Astrocyte (in vitro differentiated cells and primary cell): ENCODE measurements around the gene POMT2. TPM values are rescaled to one million over a fixed set of nuclear protein-coding genes. Genes with fewer than 3 reads are reported as not detected.
A peak's percentile ranks its signal among the peaks of the same experiment; 100 is the strongest.

ENCODE experiments used
- DNase-seq: peaks from one replicate; pipeline ENCODE4 v3.0.0-alpha.2; 2010; ENCODE audit warnings: low read depth
- FAIRE-seq: peaks from 2 replicates; lab custom pipeline; 2011; peaks lifted over from hg19 to GRCh38; lab: Jason Lieb, UNC
- H2AFZ ChIP-seq: 2 replicates; pipeline ENCODE4 v1.6.0; 2012; ENCODE audit warnings: low read depth, low read length, inconsistent platforms
- H3K27ac ChIP-seq: 2 replicates; pipeline ENCODE4 v1.5.1; 2011; ENCODE audit warnings: low read depth, low read length, inconsistent platforms
- H3K27me3 ChIP-seq: 2 replicates; pipeline ENCODE4 v1.6.0; 2011; ENCODE audit warnings: low read length, inconsistent platforms; ENCODE audit not compliant: insufficient read depth
- H3K36me3 ChIP-seq: 2 replicates; pipeline ENCODE4 v1.5.1; 2011; ENCODE audit warnings: low read length, inconsistent platforms; ENCODE audit not compliant: insufficient read depth
- H3K4me1 ChIP-seq: 2 replicates; pipeline ENCODE4 v1.5.1; 2011; ENCODE audit warnings: low read length, inconsistent platforms; ENCODE audit not compliant: insufficient read depth
- H3K4me2 ChIP-seq: 2 replicates; pipeline ENCODE4 v1.6.0; 2012; ENCODE audit warnings: low read length, inconsistent platforms
- H3K4me3 ChIP-seq: 2 replicates; pipeline ENCODE4 v1.5.1; 2011; ENCODE audit warnings: low read depth, mild to moderate bottlenecking, low read length, inconsistent platforms; ENCODE audit not compliant: insufficient read depth
- H3K79me2 ChIP-seq: 2 replicates; pipeline ENCODE4 v1.6.0; 2012; ENCODE audit warnings: mild to moderate bottlenecking, low read length, inconsistent platforms; ENCODE audit not compliant: insufficient read depth
- H3K9ac ChIP-seq: 2 replicates; pipeline ENCODE4 v1.6.0; 2012; ENCODE audit warnings: mild to moderate bottlenecking, low read length, inconsistent platforms
- H3K9me3 ChIP-seq: 2 replicates; pipeline ENCODE4 v1.5.1; 2012; ENCODE audit warnings: low read depth, mild to moderate bottlenecking, low read length, inconsistent platforms; ENCODE audit not compliant: insufficient read depth
- H4K20me1 ChIP-seq: 2 replicates; pipeline ENCODE4 v1.6.0; 2012; ENCODE audit warnings: low read length, inconsistent platforms; ENCODE audit not compliant: insufficient read depth
- H3K27ac Mint-ChIP-seq: one replicate; pipeline ENCODE4 v1.8.0; 2021; ENCODE audit warnings: mild to moderate bottlenecking, mixed read lengths; ENCODE audit not compliant: unreplicated experiment
- H3K27me3 Mint-ChIP-seq: one replicate; pipeline ENCODE4 v1.8.0; 2021; ENCODE audit warnings: low read depth, mixed read lengths; ENCODE audit not compliant: unreplicated experiment
- H3K36me3 Mint-ChIP-seq: one replicate; pipeline ENCODE4 v1.8.0; 2021; ENCODE audit warnings: low read depth, mixed read lengths; ENCODE audit not compliant: unreplicated experiment
- H3K4me1 Mint-ChIP-seq: one replicate; pipeline ENCODE4 v1.8.0; 2021; ENCODE audit warnings: low read depth, mixed read lengths; ENCODE audit not compliant: unreplicated experiment
- H3K4me3 Mint-ChIP-seq: one replicate; pipeline ENCODE4 v1.8.0; 2021; ENCODE audit warnings: mild to moderate bottlenecking, moderate library complexity, mixed read lengths; ENCODE audit not compliant: unreplicated experiment
- H3K9me3 Mint-ChIP-seq: one replicate; pipeline ENCODE4 v1.8.0; 2021; ENCODE audit warnings: mild to moderate bottlenecking, mixed read lengths; ENCODE audit not compliant: unreplicated experiment
- EZH2 ChIP-seq: IDR thresholded peaks from 2 replicates; pipeline ENCODE4 v1.6.1; 2012; ENCODE audit warnings: mild to moderate bottlenecking, low read length, inconsistent platforms; ENCODE audit not compliant: insufficient read depth
- total RNA-seq: library from RNA; stranded (reverse); gene quantifications from 2 replicates; pipeline ENCODE4 v1.2.1, GENCODE V29; 2021
- TF ChIP-seq, protein P1 (sequence below): IDR thresholded peaks from 2 replicates; pipeline ENCODE4 v1.5.1; 2011; ENCODE audit warnings: low read depth, mild to moderate bottlenecking, inconsistent platforms, low read length, moderate library complexity; ENCODE audit not compliant: insufficient read depth

Gene POMT2
- total RNA-seq, 1 donor from 2014 or later = 53.4 TPM

DNA sequence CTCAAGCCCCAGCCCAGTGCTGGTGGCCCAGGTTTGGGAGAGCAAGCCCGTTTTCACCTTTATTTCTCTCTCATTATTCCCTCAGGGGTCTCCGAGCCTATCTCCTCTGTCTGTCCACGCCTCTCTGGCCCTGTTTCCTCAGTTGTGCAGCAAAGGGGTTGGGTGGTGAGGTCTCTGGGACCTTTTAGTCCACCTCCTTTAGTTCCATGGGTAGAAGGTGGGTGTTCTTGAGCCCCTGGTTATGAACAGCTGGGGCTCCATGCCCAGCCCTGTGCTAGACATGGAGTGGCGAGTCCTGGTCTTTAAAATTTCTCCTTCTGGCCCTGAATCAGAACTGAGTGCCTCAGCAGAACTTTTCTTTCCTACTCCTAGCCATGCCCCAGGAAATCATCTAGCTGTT lies 48.4 kb downstream of the POMT2 start:
- Mint-ChIP-seq H3K27ac (no peak overlapping the region), H3K27me3 (peaks cover 50% of the 10 kb centered on the region), H3K9me3 (no peaks in the 10 kb centered on the region), H3K4me1 (no peaks in the 10 kb centered on the region), H3K4me3 (no peak overlapping the region), H3K36me3 (peaks cover 8% of the 10 kb centered on the region)
- no peak overlapping the region for H3K4me2 ChIP-seq
- H3K27ac ChIP-seq = no peak overlapping the region
- no peaks in the 10 kb centered on the region for H4K20me1 ChIP-seq
- peaks cover 22% of the 10 kb centered on the region for H3K27me3 ChIP-seq
- H3K4me1 ChIP-seq = no peaks in the 10 kb centered on the region
- no peaks in the 10 kb centered on the region for H3K9me3 ChIP-seq
- H3K4me3 ChIP-seq = no peak overlapping the region
- FAIRE-seq (no peak), DNase-seq (no peak)
- no peaks in the 10 kb centered on the region for H3K36me3 ChIP-seq
- no peaks in the 10 kb centered on the region for H3K79me2 ChIP-seq
- H3K9ac ChIP-seq = no peak overlapping the region
- no peak overlapping the region for H2AFZ ChIP-seq
- TF ChIP-seq, protein P1, sequence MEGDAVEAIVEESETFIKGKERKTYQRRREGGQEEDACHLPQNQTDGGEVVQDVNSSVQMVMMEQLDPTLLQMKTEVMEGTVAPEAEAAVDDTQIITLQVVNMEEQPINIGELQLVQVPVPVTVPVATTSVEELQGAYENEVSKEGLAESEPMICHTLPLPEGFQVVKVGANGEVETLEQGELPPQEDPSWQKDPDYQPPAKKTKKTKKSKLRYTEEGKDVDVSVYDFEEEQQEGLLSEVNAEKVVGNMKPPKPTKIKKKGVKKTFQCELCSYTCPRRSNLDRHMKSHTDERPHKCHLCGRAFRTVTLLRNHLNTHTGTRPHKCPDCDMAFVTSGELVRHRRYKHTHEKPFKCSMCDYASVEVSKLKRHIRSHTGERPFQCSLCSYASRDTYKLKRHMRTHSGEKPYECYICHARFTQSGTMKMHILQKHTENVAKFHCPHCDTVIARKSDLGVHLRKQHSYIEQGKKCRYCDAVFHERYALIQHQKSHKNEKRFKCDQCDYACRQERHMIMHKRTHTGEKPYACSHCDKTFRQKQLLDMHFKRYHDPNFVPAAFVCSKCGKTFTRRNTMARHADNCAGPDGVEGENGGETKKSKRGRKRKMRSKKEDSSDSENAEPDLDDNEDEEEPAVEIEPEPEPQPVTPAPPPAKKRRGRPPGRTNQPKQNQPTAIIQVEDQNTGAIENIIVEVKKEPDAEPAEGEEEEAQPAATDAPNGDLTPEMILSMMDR = no peak
- no peak for TF ChIP-seq EZH2

GRCh38 chr14:77271113-77271710 lies 49.5 kb downstream of the POMT2 start, which contains the start of gene NGB:
NGB (minus strand) TSS chr14:77271206; CDS start chr14:77270937, 269 bp downstream.
- Histone ChIP-seq H3K9me3 (no peaks in the 10 kb centered on the region), H2AFZ (no peak within 1 kb of the TSS), H3K4me1 (no peaks in the 10 kb centered on the region), H3K9ac (no peak within 1 kb of the TSS), H3K27ac (no peak within 1 kb of the TSS), H3K36me3 (no peaks in the 10 kb centered on the region), H3K4me2 (peak within 1 kb of the TSS; percentile 15), H3K79me2 (no peaks in the 10 kb centered on the region), H4K20me1 (no peaks in the 10 kb centered on the region), H3K27me3 (peaks cover 26% of the 10 kb centered on the region), H3K4me3 (no peak within 1 kb of the TSS)
- no peak within 1 kb of the TSS for H3K27ac Mint-ChIP-seq
- H3K4me1 Mint-ChIP-seq = no peaks in the 10 kb centered on the region
- TF ChIP-seq, protein P1 = no peak
- TF ChIP-seq EZH2 = peak; percentile 3
- H3K36me3 Mint-ChIP-seq = peaks cover 8% of the 10 kb centered on the region
- DNase-seq (no peak), FAIRE-seq (no peak)
- no peak within 1 kb of the TSS for H3K4me3 Mint-ChIP-seq
- peaks cover 50% of the 10 kb centered on the region for H3K27me3 Mint-ChIP-seq
- H3K9me3 Mint-ChIP-seq = no peaks in the 10 kb centered on the region

- Histone ChIP-seq H3K9me3 (no peaks in the 10 kb centered on the region), H3K27ac (no peak overlapping the region), H3K4me3 (no peak overlapping the region), H3K36me3 (no peaks in the 10 kb centered on the region), H3K4me1 (no peaks in the 10 kb centered on the region), H3K4me2 (peak overlapping the region; percentile 15), H3K9ac (no peak overlapping the region), H3K79me2 (no peaks in the 10 kb centered on the region), H4K20me1 (no peaks in the 10 kb centered on the region), H2AFZ (no peak overlapping the region), H3K27me3 (peaks cover 28% of the 10 kb centered on the region)
- TF ChIP-seq, protein P1 = no peak
- TF ChIP-seq EZH2 = peak; percentile 79
- no peak for FAIRE-seq
- H3K9me3 Mint-ChIP-seq = no peaks in the 10 kb centered on the region
- H3K4me3 Mint-ChIP-seq = no peak overlapping the region
- H3K4me1 Mint-ChIP-seq = no peaks in the 10 kb centered on the region
- peaks cover 54% of the 10 kb centered on the region for H3K27me3 Mint-ChIP-seq
- no peak overlapping the region for H3K27ac Mint-ChIP-seq
- DNase-seq = no peak
- H3K36me3 Mint-ChIP-seq = peaks cover 3% of the 10 kb centered on the region
Observed at GRCh38 chr14:77270361-77271112, 50.1 kb downstream of the POMT2 start.
